SU-DHL-6 (cell line): Measurements from ENCODE around the gene NCAPD3.

Experiments used
- H2AFZ ChIP-seq: fragments of 200-600 bp; sonication (generic); 2 replicates; pipeline ENCODE4 v1.6.1; 2014; ENCODE audit warnings: low read depth, mild to moderate bottlenecking, moderate library complexity, mixed read lengths, antibody characterized with exemption, low read length; ENCODE audit not compliant: severe bottlenecking
- H3F3A ChIP-seq: fragments of 200-600 bp; shearing (Covaris generic); 2 replicates; pipeline ENCODE4 v1.6.0; 2016; ENCODE audit warnings: antibody characterized with exemption, mild to moderate bottlenecking; ENCODE audit not compliant: insufficient read depth
- H3K27ac ChIP-seq: fragments of 200-600 bp; sonication (generic); 2 replicates; pipeline ENCODE4 v1.5.1; 2016; ENCODE audit warnings: low read depth, mild to moderate bottlenecking, low read length, moderate library complexity, mixed read lengths
- H3K27me3 ChIP-seq: fragments of 200-600 bp; sonication (generic), shearing (Covaris generic); 2 replicates; pipeline ENCODE4 v1.6.0; 2014; ENCODE audit warnings: mild to moderate bottlenecking, low read length
- H3K36me3 ChIP-seq: fragments of 200-600 bp; sonication (generic); 2 replicates; pipeline ENCODE4 v1.6.1; 2014; ENCODE audit warnings: mild to moderate bottlenecking, low read length, mixed read lengths
- H3K4me2 ChIP-seq: fragments of 300-600, 200-600 bp; shearing (Covaris generic), sonication (generic); 2 replicates; pipeline ENCODE4 v1.6.0; 2014; ENCODE audit warnings: low read length, low read depth, mild to moderate bottlenecking; ENCODE audit not compliant: poor library complexity, severe bottlenecking
- H3K4me3 ChIP-seq: fragments of 200-600 bp; sonication (generic); 2 replicates; pipeline ENCODE4 v1.5.1; 2014; ENCODE audit warnings: antibody characterized with exemption, low read length, mild to moderate bottlenecking, mixed read lengths; ENCODE audit not compliant: insufficient read depth, poor library complexity, severe bottlenecking
- H3K79me2 ChIP-seq: fragments of 200-600 bp; sonication (generic); 2 replicates; pipeline ENCODE4 v1.6.1; 2014; ENCODE audit warnings: mild to moderate bottlenecking, low read length, moderate library complexity; ENCODE audit not compliant: insufficient read depth
- H3K9ac ChIP-seq: fragments of 200-600 bp; sonication (generic); 2 replicates; pipeline ENCODE4 v1.7.0; 2014; ENCODE audit warnings: mild to moderate bottlenecking, low read length
- H3K9me2 ChIP-seq: fragments of 200-600 bp; sonication (generic); replicated peaks from 2 replicates; pipeline ENCODE4 v1.6.1; 2014; ENCODE audit warnings: low read length; ENCODE audit not compliant: insufficient read depth
- H3K9me3 ChIP-seq: fragments of 200-600 bp; sonication (generic); 2 replicates; pipeline ENCODE4 v1.6.1; 2014; ENCODE audit warnings: low read length, mixed read lengths; ENCODE audit not compliant: insufficient read depth
- H4K20me1 ChIP-seq: fragments of 200-600 bp; sonication (generic); 2 replicates; pipeline ENCODE4 v1.6.1; 2014; ENCODE audit warnings: low read depth, mild to moderate bottlenecking, antibody characterized with exemption, low read length, moderate library complexity, mixed read lengths
- CTCF ChIP-seq: fragments of 200-600 bp; sonication (generic); IDR thresholded peaks from one replicate; pipeline ENCODE4 v1.5.1; 2017; ENCODE audit warnings: antibody characterized with exemption, mild to moderate bottlenecking, low read length, moderate library complexity; ENCODE audit not compliant: insufficient read depth, poor library complexity, severe bottlenecking
- EZH2phosphoT487 ChIP-seq: fragments of 200-600 bp; sonication (generic), shearing (Covaris generic); conservative IDR thresholded peaks from 2 replicates; pipeline ENCODE4 v1.6.1; 2018; ENCODE audit warnings: mild to moderate bottlenecking, antibody characterized with exemption, low read length, moderate library complexity, mixed read lengths

The NCAPD3 gene

GRCh38 chr11:134149371-134149770 is 74.4 kb downstream of the NCAPD3 start:
- H3K79me2 ChIP-seq: no peaks in the 10 kb centered on the region
- TF ChIP-seq EZH2phosphoT487: no peak
- TF ChIP-seq CTCF: no peak
- no peaks in the 10 kb centered on the region for H3K9me3 ChIP-seq
- H3K9me2 ChIP-seq: no peaks in the 10 kb centered on the region
- no peak overlapping the region for H3K9ac ChIP-seq
- H3F3A ChIP-seq: no peaks in the 10 kb centered on the region
- H3K36me3 ChIP-seq: no peaks in the 10 kb centered on the region
- H2AFZ ChIP-seq: no peak overlapping the region
- no peak overlapping the region for H3K4me2 ChIP-seq
- no peak overlapping the region for H3K4me3 ChIP-seq
- no peaks in the 10 kb centered on the region for H3K27me3 ChIP-seq
- H3K27ac ChIP-seq: no peak overlapping the region
- H4K20me1 ChIP-seq: no peaks in the 10 kb centered on the region

- Histone ChIP-seq H3K27me3 (no peaks in the 10 kb centered on the region), H3K4me2 (no peak overlapping the region), H3K79me2 (no peaks in the 10 kb centered on the region), H3K9ac (no peak overlapping the region), H2AFZ (no peak overlapping the region), H3K9me2 (no peaks in the 10 kb centered on the region), H3K4me3 (no peak overlapping the region), H4K20me1 (no peaks in the 10 kb centered on the region), H3K27ac (no peak overlapping the region), H3K36me3 (no peaks in the 10 kb centered on the region), H3F3A (no peaks in the 10 kb centered on the region), H3K9me3 (no peaks in the 10 kb centered on the region)
- TF ChIP-seq CTCF (no peak), EZH2phosphoT487 (no peak)
Observed at GRCh38 chr11:134146598-134146997, 77.2 kb downstream of the NCAPD3 start.

- Histone ChIP-seq H3K4me3 (no peak overlapping the region), H3K9ac (no peak overlapping the region), H3K9me3 (no peaks in the 10 kb centered on the region), H3K79me2 (no peaks in the 10 kb centered on the region), H4K20me1 (no peaks in the 10 kb centered on the region), H3K27ac (no peak overlapping the region), H3F3A (no peaks in the 10 kb centered on the region), H2AFZ (no peak overlapping the region), H3K4me2 (no peak overlapping the region), H3K36me3 (no peaks in the 10 kb centered on the region), H3K27me3 (no peaks in the 10 kb centered on the region), H3K9me2 (no peaks in the 10 kb centered on the region)
- TF ChIP-seq EZH2phosphoT487: no peak
- no peak for TF ChIP-seq CTCF
Observed at GRCh38 chr11:134145715-134146114, 78.1 kb downstream of the NCAPD3 start.

GRCh38 chr11:134144744-134145143 is 79.0 kb downstream of the NCAPD3 start:
- no peaks in the 10 kb centered on the region for H3K9me2 ChIP-seq
- H3K4me3 ChIP-seq: no peak overlapping the region
- H4K20me1 ChIP-seq: no peaks in the 10 kb centered on the region
- no peak overlapping the region for H3K9ac ChIP-seq
- no peaks in the 10 kb centered on the region for H3F3A ChIP-seq
- TF ChIP-seq CTCF: no peak
- no peak for TF ChIP-seq EZH2phosphoT487
- no peaks in the 10 kb centered on the region for H3K79me2 ChIP-seq
- no peaks in the 10 kb centered on the region for H3K36me3 ChIP-seq
- no peaks in the 10 kb centered on the region for H3K9me3 ChIP-seq
- no peaks in the 10 kb centered on the region for H3K27me3 ChIP-seq
- H2AFZ ChIP-seq: no peak overlapping the region
- no peak overlapping the region for H3K27ac ChIP-seq
- H3K4me2 ChIP-seq: no peak overlapping the region
